KMS-11 (cell line): ENCODE data around the gene MBD3L1.

Source experiments
- H2AFZ ChIP-seq: fragments of 200-600 bp; sonication (generic); 2 replicates; pipeline ENCODE4 v1.6.1; 2016; ENCODE audit warnings: antibody characterized with exemption, mixed run types, low read depth
- H3K27ac ChIP-seq: fragments of 200-600 bp; sonication (generic); 2 replicates; pipeline ENCODE4 v1.6.1; 2016; ENCODE audit warnings: mild to moderate bottlenecking, mixed run types
- H3K27me3 ChIP-seq: fragments of 200-600 bp; sonication (generic); 2 replicates; pipeline ENCODE4 v1.6.1; 2017; ENCODE audit warnings: mild to moderate bottlenecking, low read depth, mixed run types, moderate library complexity; ENCODE audit not compliant: insufficient read depth
- H3K36me3 ChIP-seq: fragments of 200-600 bp; sonication (generic); 2 replicates; pipeline ENCODE4 v1.6.1; 2017; ENCODE audit warnings: mild to moderate bottlenecking, mixed run types; ENCODE audit not compliant: insufficient read depth
- H3K4me1 ChIP-seq: fragments of 200-600 bp; sonication (generic); 2 replicates; pipeline ENCODE4 v1.6.1; 2016; ENCODE audit warnings: mild to moderate bottlenecking, low read depth, mixed run types; ENCODE audit not compliant: poor library complexity, severe bottlenecking
- H3K4me2 ChIP-seq: fragments of 200-600 bp; sonication (generic); 2 replicates; pipeline ENCODE4 v1.7.0; 2016; ENCODE audit warnings: mild to moderate bottlenecking, mixed run types
- H3K4me3 ChIP-seq: fragments of 200-600 bp; sonication (generic); IDR thresholded peaks from 2 replicates; pipeline ENCODE4 v1.6.1; 2017; ENCODE audit warnings: low read depth, low read length, mixed read lengths; ENCODE audit not compliant: insufficient read depth
- H3K79me2 ChIP-seq: fragments of 200-600 bp; sonication (generic); 2 replicates; pipeline ENCODE4 v1.6.1; 2016; ENCODE audit warnings: low read depth, mixed run types; ENCODE audit not compliant: insufficient read depth
- H3K9ac ChIP-seq: fragments of 200-600 bp; sonication (generic); 2 replicates; pipeline ENCODE4 v1.6.1; 2016; ENCODE audit warnings: mild to moderate bottlenecking, mixed run types
- H4K20me1 ChIP-seq: fragments of 200-600 bp; sonication (generic); 2 replicates; pipeline ENCODE4 v1.6.1; 2016; ENCODE audit warnings: mild to moderate bottlenecking, mixed run types; ENCODE audit not compliant: insufficient read depth
- TF ChIP-seq, protein P1 (sequence below): fragments of 200-600 bp; sonication (generic); conservative IDR thresholded peaks from 2 replicates; pipeline ENCODE4 v1.6.1; 2017; ENCODE audit warnings: low read depth, mild to moderate bottlenecking, antibody characterized with exemption, low read length, moderate library complexity, mixed read lengths

Gene MBD3L1

DNA sequence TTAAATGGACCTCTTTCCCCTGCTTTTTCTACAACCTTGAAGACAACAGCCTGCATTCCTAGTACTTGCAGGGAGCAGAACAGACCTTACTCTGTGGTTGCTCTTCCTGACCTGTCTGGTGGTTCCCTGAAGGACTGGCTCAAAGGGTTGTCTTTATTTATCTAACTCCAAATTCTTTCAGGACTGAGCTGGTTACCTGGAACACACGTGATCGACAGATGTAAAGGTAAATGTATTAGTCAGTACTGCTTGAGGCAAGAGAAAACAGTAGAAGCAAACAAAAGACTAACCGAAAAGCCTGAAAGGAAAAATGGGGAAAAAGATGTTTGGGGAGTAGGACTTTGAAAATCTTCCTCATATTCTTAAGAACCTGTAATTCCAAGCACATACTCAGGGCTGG lies 18.0 kb upstream of the MBD3L1 start:
- Histone ChIP-seq H2AFZ (no peak overlapping the region), H3K27me3 (no peaks in the 10 kb centered on the region), H3K79me2 (no peaks in the 10 kb centered on the region), H3K9ac (no peak overlapping the region), H3K27ac (no peak overlapping the region), H3K4me1 (no peaks in the 10 kb centered on the region), H4K20me1 (no peaks in the 10 kb centered on the region), H3K4me3 (no peak overlapping the region), H3K36me3 (no peaks in the 10 kb centered on the region), H3K4me2 (no peak overlapping the region)
- TF ChIP-seq, protein P1, sequence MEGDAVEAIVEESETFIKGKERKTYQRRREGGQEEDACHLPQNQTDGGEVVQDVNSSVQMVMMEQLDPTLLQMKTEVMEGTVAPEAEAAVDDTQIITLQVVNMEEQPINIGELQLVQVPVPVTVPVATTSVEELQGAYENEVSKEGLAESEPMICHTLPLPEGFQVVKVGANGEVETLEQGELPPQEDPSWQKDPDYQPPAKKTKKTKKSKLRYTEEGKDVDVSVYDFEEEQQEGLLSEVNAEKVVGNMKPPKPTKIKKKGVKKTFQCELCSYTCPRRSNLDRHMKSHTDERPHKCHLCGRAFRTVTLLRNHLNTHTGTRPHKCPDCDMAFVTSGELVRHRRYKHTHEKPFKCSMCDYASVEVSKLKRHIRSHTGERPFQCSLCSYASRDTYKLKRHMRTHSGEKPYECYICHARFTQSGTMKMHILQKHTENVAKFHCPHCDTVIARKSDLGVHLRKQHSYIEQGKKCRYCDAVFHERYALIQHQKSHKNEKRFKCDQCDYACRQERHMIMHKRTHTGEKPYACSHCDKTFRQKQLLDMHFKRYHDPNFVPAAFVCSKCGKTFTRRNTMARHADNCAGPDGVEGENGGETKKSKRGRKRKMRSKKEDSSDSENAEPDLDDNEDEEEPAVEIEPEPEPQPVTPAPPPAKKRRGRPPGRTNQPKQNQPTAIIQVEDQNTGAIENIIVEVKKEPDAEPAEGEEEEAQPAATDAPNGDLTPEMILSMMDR = no peak

DNA sequence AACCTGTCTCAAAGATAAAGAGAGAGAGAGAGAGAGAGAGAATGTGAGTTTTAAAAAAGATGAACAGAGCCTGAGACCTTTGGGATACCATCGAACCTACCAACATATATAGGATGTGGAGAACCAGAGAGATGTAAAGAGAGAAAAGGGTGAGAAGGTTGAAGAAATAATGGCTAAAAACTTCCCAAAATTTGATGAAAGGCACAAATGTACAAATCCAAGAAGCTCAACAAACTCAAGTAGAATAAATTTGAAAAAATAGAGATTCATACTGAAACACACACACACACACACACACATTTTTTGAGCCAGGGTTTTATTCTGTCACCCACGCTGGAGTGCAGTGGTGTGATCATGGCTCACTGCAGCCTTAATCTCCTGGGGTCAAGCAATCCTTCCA lies 16.4 kb upstream of the MBD3L1 start:
- no peaks in the 10 kb centered on the region for H3K79me2 ChIP-seq
- H3K27ac ChIP-seq = no peak overlapping the region
- no peak overlapping the region for H2AFZ ChIP-seq
- TF ChIP-seq, protein P1 = no peak
- H3K4me3 ChIP-seq = no peak overlapping the region
- no peaks in the 10 kb centered on the region for H3K4me1 ChIP-seq
- no peaks in the 10 kb centered on the region for H3K36me3 ChIP-seq
- H3K4me2 ChIP-seq = no peak overlapping the region
- H3K9ac ChIP-seq = no peak overlapping the region
- no peaks in the 10 kb centered on the region for H4K20me1 ChIP-seq
- no peaks in the 10 kb centered on the region for H3K27me3 ChIP-seq

DNA sequence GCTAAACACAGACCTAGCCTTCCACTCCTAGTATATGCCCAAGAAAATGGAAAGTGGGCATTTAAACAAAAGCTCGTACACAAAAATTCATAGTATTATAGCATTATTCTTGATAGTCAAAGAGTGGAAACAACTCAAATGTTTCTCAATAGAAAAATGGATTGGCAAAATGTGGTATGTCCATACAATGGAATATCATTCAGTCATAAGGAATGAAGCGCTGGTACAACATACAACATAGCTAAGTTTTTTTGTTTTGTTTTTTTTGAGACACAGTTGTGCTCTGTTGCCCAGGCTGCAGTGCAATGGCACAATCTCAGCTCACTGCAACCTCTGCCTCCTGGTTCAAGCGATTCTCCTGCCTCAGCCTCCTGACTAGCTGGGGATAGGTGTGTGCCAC lies 11.9 kb upstream of the MBD3L1 start:
- Histone ChIP-seq H3K36me3 (no peaks in the 10 kb centered on the region), H2AFZ (no peak overlapping the region), H3K9ac (no peak overlapping the region)

DNA sequence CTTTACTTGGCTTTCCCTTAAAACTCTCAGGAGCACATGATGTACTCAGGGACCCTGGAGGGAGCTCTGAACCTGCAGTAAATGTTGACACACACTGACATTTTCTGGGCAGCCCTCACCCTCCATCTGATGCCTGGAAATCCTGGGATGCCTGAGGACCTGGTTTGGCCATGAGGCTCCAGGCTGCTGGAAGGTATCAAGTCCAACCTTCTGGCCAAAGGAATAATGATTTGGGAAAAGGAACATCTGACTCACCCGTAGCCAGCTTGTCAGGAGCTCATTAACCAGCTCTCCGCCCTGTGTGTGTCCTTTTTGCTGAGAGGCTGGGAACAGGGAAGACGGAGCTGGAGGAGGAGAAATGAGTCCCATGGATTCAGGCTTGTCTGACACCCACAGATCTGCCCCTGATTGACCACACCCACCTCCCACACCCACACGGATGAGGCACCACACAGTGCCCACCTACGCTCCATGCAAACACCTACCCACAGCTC lies 10.4 kb upstream of the MBD3L1 start:
- Histone ChIP-seq H2AFZ (no peak overlapping the region), H3K4me1 (no peaks in the 10 kb centered on the region), H3K4me3 (no peak overlapping the region), H3K27ac (no peak overlapping the region), H4K20me1 (no peaks in the 10 kb centered on the region), H3K36me3 (no peaks in the 10 kb centered on the region), H3K27me3 (no peaks in the 10 kb centered on the region), H3K9ac (no peak overlapping the region), H3K79me2 (no peaks in the 10 kb centered on the region), H3K4me2 (no peak overlapping the region)
- TF ChIP-seq, protein P1 = no peak

More for the DNA sequence above, 11.9 kb upstream of the MBD3L1 start:
- H3K4me1 ChIP-seq = no peaks in the 10 kb centered on the region
- no peaks in the 10 kb centered on the region for H3K79me2 ChIP-seq
- TF ChIP-seq, protein P1 = no peak
- H4K20me1 ChIP-seq = no peaks in the 10 kb centered on the region
- no peaks in the 10 kb centered on the region for H3K27me3 ChIP-seq
- no peak overlapping the region for H3K4me2 ChIP-seq
- H3K27ac ChIP-seq = no peak overlapping the region
- no peak overlapping the region for H3K4me3 ChIP-seq
